HepG2 (cell line): ENCODE results near the gene CCNA2. TPM values are rescaled to one million over a fixed set of nuclear protein-coding genes. Genes with fewer than 3 reads are reported as not detected.

Source experiments
- ASH2L ChIP-seq: fragments of 300-600, 200-600 bp; sonication (generic); IDR thresholded peaks from 2 replicates; pipeline ENCODE4 v1.7.0; 2017; ENCODE audit warnings: low read depth, mild to moderate bottlenecking, moderate library complexity, mixed read lengths, low read length; ENCODE audit not compliant: insufficient read length
- CREM ChIP-seq, 2 experiments: sonication (generic) in 1 of 2; formaldehyde crosslinking in 1 of 2; IDR thresholded peaks; 2 replicates each; pipeline versions ENCODE4 v1.4.0 to v1.6.1; 2016 to 2020; ENCODE audit warnings: antibody characterized with exemption in 1 of 2, mild to moderate bottlenecking in 1 of 2, missing genetic modification reagents in 1 of 2
- DR1 ChIP-seq: sonication (generic); formaldehyde crosslinking; IDR thresholded peaks from 2 replicates; pipeline ENCODE4 v1.8.0; 2021; ENCODE audit warnings: mild to moderate bottlenecking, missing genetic modification reagents, inconsistent platforms
- HOXA3 ChIP-seq: sonication (generic); formaldehyde crosslinking; IDR thresholded peaks from 2 replicates; pipeline ENCODE4 v1.5.0; 2020; ENCODE audit warnings: missing genetic modification reagents
- MXD4 ChIP-seq: IDR thresholded peaks from 2 replicates; pipeline ENCODE4 v1.6.1; 2016; ENCODE audit warnings: mild to moderate bottlenecking, missing biosample characterization, missing genetic modification reagents
- PTBP1 ChIP-seq: fragments of 200-400 bp; formaldehyde crosslinking; IDR thresholded peaks from 2 replicates; pipeline ENCODE4 v1.6.1; 2018; ENCODE audit warnings: low read length, low read depth; ENCODE audit not compliant: poor library complexity, severe bottlenecking
- RARG ChIP-seq: sonication (generic); formaldehyde crosslinking; IDR thresholded peaks from 2 replicates; pipeline ENCODE4 v1.4.0; 2020; ENCODE audit warnings: low read depth, mild to moderate bottlenecking, missing genetic modification reagents
- RFX5 ChIP-seq: IDR thresholded peaks from 2 replicates; pipeline ENCODE4 v1.6.1; 2011; ENCODE audit warnings: low read depth, low read length, improper control_type of control experiment
- SAFB2 ChIP-seq: sonication (generic); formaldehyde crosslinking; IDR thresholded peaks from 2 replicates; pipeline ENCODE4 v1.5.1; 2020; ENCODE audit warnings: missing genetic modification reagents, low read depth, mild to moderate bottlenecking, borderline replicate concordance
- SETDB1 ChIP-seq: sonication (generic); formaldehyde crosslinking; IDR thresholded peaks from 2 replicates; pipeline ENCODE4 v1.5.1; 2020; ENCODE audit warnings: missing genetic modification reagents, mild to moderate bottlenecking, borderline replicate concordance
- SMYD3 ChIP-seq: sonication (generic); formaldehyde crosslinking; IDR thresholded peaks from 2 replicates; pipeline ENCODE4 v1.8.1; 2023; ENCODE audit warnings: mild to moderate bottlenecking, missing genetic modification reagents
- TOE1 ChIP-seq: sonication (generic); formaldehyde crosslinking; IDR thresholded peaks from 2 replicates; pipeline ENCODE4 v1.4.0; 2020; ENCODE audit warnings: mild to moderate bottlenecking, missing genetic modification reagents
- U2AF2 ChIP-seq: fragments of 200-400 bp; formaldehyde crosslinking; IDR thresholded peaks from 2 replicates; pipeline ENCODE4 v1.6.1; 2017; ENCODE audit warnings: low read depth, mild to moderate bottlenecking, low read length
- ZBTB8A ChIP-seq: sonication (generic); formaldehyde crosslinking; IDR thresholded peaks from 2 replicates; pipeline ENCODE4 v1.4.0; 2020; ENCODE audit warnings: mild to moderate bottlenecking, low read depth, missing genetic modification reagents, borderline replicate concordance
- ZNF136 ChIP-seq: sonication (generic); formaldehyde crosslinking; IDR thresholded peaks from 2 replicates; pipeline ENCODE4 v1.8.1; 2022; ENCODE audit warnings: low read depth, mild to moderate bottlenecking, moderate library complexity, missing genetic modification reagents
- ZNF530 ChIP-seq: sonication (generic); formaldehyde crosslinking; IDR thresholded peaks from 2 replicates; pipeline ENCODE4 v1.5.0; 2020; ENCODE audit warnings: low read depth, mild to moderate bottlenecking, missing genetic modification reagents
- ZNF605 ChIP-seq: sonication (generic); formaldehyde crosslinking; IDR thresholded peaks from 2 replicates; pipeline ENCODE4 v1.8.0; 2022; ENCODE audit warnings: mild to moderate bottlenecking, missing genetic modification reagents
- ZNF878 ChIP-seq: sonication (generic); formaldehyde crosslinking; IDR thresholded peaks from 2 replicates; pipeline ENCODE4 v1.8.1; 2023; ENCODE audit warnings: mild to moderate bottlenecking, missing genetic modification reagents, moderate library complexity
- polyA plus RNA-seq, 8 experiments: library from polyadenylated mRNA; depleted of rRNA in 3 of 8; stranded (reverse) in 7 of 8; unstranded in 1 of 8; fragments of >200 nt; fragmentation: Illumina TruSeq in 4 of 8; extraction: Trizol in 4 of 8; gene quantifications; 2 replicates each; pipeline versions ENCODE4 v1.2.1 to v1.2.3, GENCODE V29; 2011 to 2016; ENCODE audit warnings: low read depth in 4 of 8, missing spikeins in 1 of 8, mixed read lengths in 1 of 8; ENCODE audit not compliant: insufficient read depth in 1 of 8
- total RNA-seq, 5 experiments: library from RNA; depleted of rRNA; stranded (reverse); fragments of >200 nt; fragmentation: Illumina TruSeq; extraction: Trizol; gene quantifications; 2 replicates each; pipeline ENCODE4 v1.2.3, GENCODE V29; 2016; ENCODE audit warnings: low read depth in 1 of 5
- TF ChIP-seq, protein P1 (sequence below): sonication (generic); formaldehyde crosslinking; IDR thresholded peaks from 2 replicates; pipeline ENCODE4 v1.4.0; 2020; ENCODE audit warnings: mild to moderate bottlenecking, missing genetic modification reagents, borderline replicate concordance
- TF ChIP-seq, protein P2 (sequence below): sonication (generic); formaldehyde crosslinking; IDR thresholded peaks from 2 replicates; pipeline ENCODE4; 2020; ENCODE audit warnings: missing genetic modification reagents, mild to moderate bottlenecking, borderline replicate concordance
- TF ChIP-seq, protein P3 (sequence below): sonication (generic); formaldehyde crosslinking; IDR thresholded peaks from 2 replicates; pipeline ENCODE4 v1.5.1; 2020; ENCODE audit warnings: mild to moderate bottlenecking, moderate library complexity, missing genetic modification reagents
- TF ChIP-seq, protein P4 (sequence below): IDR thresholded peaks from 2 replicates; pipeline ENCODE4 v1.6.1; 2016; ENCODE audit warnings: low read depth, control low read depth

CCNA2 gene
- total and polyA plus RNA-seq, 2 of the 13 experiments (the other 11 are each of a cell fraction or from before 2014, with no cell fraction given), result 31.3 to 105 TPM

DNA sequence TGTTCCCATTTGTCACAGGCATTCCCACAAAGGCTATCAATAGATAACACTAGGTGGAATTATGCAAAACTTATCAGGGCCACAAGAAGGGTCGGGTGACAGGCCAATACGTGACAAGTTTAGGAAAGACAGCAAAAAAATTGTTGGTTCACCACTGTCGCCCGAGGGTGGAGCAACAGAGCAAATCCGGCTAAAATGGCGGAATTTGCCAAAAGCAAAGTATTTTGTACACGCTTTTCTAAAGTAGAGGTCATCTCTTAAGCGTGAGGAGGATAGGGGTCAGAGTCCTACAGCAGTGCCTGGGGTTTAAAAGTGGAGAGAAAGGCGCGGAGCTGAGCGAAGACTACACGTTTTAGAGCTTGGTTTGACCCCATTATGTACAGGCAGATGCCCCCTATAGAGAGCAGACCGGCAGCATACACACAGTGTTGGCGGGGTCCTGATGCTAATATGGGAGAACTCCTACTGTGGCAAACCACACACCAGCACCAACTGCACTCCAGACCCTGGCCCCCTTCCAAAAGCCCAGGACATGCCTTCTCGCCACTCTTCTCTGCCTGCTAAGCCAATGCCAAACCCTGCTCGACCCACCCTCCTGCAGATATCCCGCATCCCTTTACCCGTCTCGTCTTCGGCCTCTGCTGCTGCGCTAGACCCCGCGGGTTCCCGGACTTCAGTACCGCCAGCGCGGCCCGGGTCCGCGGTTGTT lies 733 bp downstream of the CCNA2 start (continued):
- TF ChIP-seq PTBP1 (no peak), ZNF530 (no peak), RARG (CRISPR knock-in tag) (0 out of 2 replicates have a peak, but pooled peaks have one; percentile 52), ZNF605 (CRISPR knock-in tag) (no peak), U2AF2 (no peak), DR1 (CRISPR knock-in tag) (no peak), CREM (IDR thresholded peaks at IDR 0.05) (no peak), CREM (CRISPR knock-in tag; IDR thresholded peaks at IDR 0.05) (no peak), ZNF878 (CRISPR knock-in tag) (0 out of 2 replicates have a peak, but pooled peaks have one; percentile 31), ZNF136 (CRISPR knock-in tag) (no peak), SETDB1 (CRISPR knock-in tag) (no peak), ASH2L (peak; percentile 14), RFX5 (no peak), SMYD3 (CRISPR knock-in tag) (0 out of 2 replicates have a peak, but pooled peaks have one; percentile 36), MXD4 (CRISPR knock-in tag) (no peak), HOXA3 (CRISPR knock-in tag) (no peak), TOE1 (CRISPR knock-in tag) (no peak), ZBTB8A (CRISPR knock-in tag) (no peak), SAFB2 (no peak; the same call in 1 of the 2 replicates)
- TF ChIP-seq, protein P1, sequence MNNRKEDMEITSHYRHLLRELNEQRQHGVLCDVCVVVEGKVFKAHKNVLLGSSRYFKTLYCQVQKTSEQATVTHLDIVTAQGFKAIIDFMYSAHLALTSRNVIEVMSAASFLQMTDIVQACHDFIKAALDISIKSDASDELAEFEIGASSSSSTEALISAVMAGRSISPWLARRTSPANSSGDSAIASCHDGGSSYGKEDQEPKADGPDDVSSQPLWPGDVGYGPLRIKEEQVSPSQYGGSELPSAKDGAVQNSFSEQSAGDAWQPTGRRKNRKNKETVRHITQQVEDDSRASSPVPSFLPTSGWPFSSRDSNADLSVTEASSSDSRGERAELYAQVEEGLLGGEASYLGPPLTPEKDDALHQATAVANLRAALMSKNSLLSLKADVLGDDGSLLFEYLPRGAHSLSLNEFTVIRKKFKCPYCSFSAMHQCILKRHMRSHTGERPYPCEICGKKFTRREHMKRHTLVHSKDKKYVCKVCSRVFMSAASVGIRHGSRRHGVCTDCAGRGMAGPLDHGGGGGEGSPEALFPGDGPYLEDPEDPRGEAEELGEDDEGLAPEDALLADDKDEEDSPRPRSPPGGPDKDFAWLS (CRISPR knock-in tag), result no peak
- TF ChIP-seq, protein P2, sequence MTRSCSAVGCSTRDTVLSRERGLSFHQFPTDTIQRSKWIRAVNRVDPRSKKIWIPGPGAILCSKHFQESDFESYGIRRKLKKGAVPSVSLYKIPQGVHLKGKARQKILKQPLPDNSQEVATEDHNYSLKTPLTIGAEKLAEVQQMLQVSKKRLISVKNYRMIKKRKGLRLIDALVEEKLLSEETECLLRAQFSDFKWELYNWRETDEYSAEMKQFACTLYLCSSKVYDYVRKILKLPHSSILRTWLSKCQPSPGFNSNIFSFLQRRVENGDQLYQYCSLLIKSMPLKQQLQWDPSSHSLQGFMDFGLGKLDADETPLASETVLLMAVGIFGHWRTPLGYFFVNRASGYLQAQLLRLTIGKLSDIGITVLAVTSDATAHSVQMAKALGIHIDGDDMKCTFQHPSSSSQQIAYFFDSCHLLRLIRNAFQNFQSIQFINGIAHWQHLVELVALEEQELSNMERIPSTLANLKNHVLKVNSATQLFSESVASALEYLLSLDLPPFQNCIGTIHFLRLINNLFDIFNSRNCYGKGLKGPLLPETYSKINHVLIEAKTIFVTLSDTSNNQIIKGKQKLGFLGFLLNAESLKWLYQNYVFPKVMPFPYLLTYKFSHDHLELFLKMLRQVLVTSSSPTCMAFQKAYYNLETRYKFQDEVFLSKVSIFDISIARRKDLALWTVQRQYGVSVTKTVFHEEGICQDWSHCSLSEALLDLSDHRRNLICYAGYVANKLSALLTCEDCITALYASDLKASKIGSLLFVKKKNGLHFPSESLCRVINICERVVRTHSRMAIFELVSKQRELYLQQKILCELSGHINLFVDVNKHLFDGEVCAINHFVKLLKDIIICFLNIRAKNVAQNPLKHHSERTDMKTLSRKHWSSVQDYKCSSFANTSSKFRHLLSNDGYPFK (CRISPR knock-in tag), result no peak
- TF ChIP-seq, protein P3, sequence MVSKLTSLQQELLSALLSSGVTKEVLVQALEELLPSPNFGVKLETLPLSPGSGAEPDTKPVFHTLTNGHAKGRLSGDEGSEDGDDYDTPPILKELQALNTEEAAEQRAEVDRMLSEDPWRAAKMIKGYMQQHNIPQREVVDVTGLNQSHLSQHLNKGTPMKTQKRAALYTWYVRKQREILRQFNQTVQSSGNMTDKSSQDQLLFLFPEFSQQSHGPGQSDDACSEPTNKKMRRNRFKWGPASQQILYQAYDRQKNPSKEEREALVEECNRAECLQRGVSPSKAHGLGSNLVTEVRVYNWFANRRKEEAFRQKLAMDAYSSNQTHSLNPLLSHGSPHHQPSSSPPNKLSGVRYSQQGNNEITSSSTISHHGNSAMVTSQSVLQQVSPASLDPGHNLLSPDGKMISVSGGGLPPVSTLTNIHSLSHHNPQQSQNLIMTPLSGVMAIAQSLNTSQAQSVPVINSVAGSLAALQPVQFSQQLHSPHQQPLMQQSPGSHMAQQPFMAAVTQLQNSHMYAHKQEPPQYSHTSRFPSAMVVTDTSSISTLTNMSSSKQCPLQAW (CRISPR knock-in tag), result peak; percentile 5; the same call in 1 of the 2 replicates
- TF ChIP-seq, protein P4, sequence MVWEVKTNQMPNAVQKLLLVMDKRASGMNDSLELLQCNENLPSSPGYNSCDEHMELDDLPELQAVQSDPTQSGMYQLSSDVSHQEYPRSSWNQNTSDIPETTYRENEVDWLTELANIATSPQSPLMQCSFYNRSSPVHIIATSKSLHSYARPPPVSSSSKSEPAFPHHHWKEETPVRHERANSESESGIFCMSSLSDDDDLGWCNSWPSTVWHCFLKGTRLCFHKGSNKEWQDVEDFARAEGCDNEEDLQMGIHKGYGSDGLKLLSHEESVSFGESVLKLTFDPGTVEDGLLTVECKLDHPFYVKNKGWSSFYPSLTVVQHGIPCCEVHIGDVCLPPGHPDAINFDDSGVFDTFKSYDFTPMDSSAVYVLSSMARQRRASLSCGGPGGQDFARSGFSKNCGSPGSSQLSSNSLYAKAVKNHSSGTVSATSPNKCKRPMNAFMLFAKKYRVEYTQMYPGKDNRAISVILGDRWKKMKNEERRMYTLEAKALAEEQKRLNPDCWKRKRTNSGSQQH (CRISPR knock-in tag), result no peak
